Stomach (tissue), 4 donors: Measurements from ENCODE around the gene KIF18B.

Experiments
- CTCF ChIP-seq, 7 experiments: fragments of 450-650 bp in 4 of 7; fragments of 200-600 bp in 3 of 7; sonication (generic) in 3 of 7; IDR thresholded peaks; one replicate each; pipeline ENCODE4 v1.5.1; 2016 to 2019; ENCODE audit warnings: antibody characterized with exemption in 7 of 7, control low read depth in 2 of 7, mild to moderate bottlenecking in 1 of 7
- EP300 ChIP-seq: sonication (generic); formaldehyde crosslinking; IDR thresholded peaks from one replicate; pipeline ENCODE4 v1.6.1; 2017; ENCODE audit warnings: antibody characterized with exemption
- POLR2A ChIP-seq, 4 donors: fragments of 450-650 bp; IDR thresholded peaks; one replicate each; pipeline ENCODE4 v1.6.1; 2016; ENCODE audit warnings: antibody characterized with exemption in 4 of 4, control low read depth in 2 of 4, mild to moderate bottlenecking in 1 of 4, moderate library complexity in 1 of 4
- POLR2AphosphoS5 ChIP-seq, 3 donors: sonication (generic); formaldehyde crosslinking; IDR thresholded peaks; one replicate each; pipeline ENCODE4 v1.6.1; 2016; ENCODE audit warnings: antibody characterized with exemption in 3 of 3

- no peak for TF ChIP-seq CTCF (IDR thresholded peaks at IDR 0.05)
- TF ChIP-seq EP300: no peak
- no peak for TF ChIP-seq POLR2AphosphoS5 (IDR thresholded peaks at IDR 0.05)
- no peak for TF ChIP-seq POLR2A (IDR thresholded peaks at IDR 0.05)
These were observed 25.4 kb downstream of the KIF18B start for GRCh38 chr17:44922136-44922535.
